NCI-H524 treated with DMSO at 0.1 percent for 48 hours (cell line): ENCODE results near the gene COPZ2.
"Not testable (repeated sequence)": the region's sequence is repeated elsewhere in the genome, so short reads cannot be mapped to it uniquely, and the experiment has no call there.

ENCODE experiments used
- DNase-seq: peaks from one replicate; lab custom pipeline; 2025; lab: John Stamatoyannopoulos, UW

Gene COPZ2

GRCh38 chr17:48055531-48056245 lies 18.1 kb upstream of the COPZ2 start:
- no peak for DNase-seq

GRCh38 chr17:48054238-48055185 lies 16.9 kb upstream of the COPZ2 start:
- DNase-seq, result peak; percentile 33

- no peak for DNase-seq
Measured at GRCh38 chr17:48053758-48054237, 16.2 kb upstream of the COPZ2 start.

- DNase-seq, result no peak
Measured at GRCh38 chr17:48052956-48053757, 15.6 kb upstream of the COPZ2 start.

- no peak for DNase-seq
Measured at GRCh38 chr17:48051706-48052486, 14.3 kb upstream of the COPZ2 start.

- DNase-seq, result no peak
Measured at GRCh38 chr17:48051283-48051682, 13.7 kb upstream of the COPZ2 start.

GRCh38 chr17:48048384-48049126 lies 11.0 kb upstream of the COPZ2 start:
- DNase-seq, result no peak

- DNase-seq, result peak; percentile 99
Measured at GRCh38 chr17:48047741-48048383, 10.3 kb upstream of the COPZ2 start, which contains the start of gene NFE2L1. Gene NFE2L1 (plus strand): TSS chr17:48048359. CDS start chr17:48051119, 2,760 bp downstream.

GRCh38 chr17:48047113-48047740 lies 9.6 kb upstream of the COPZ2 start:
- DNase-seq, result no peak

- DNase-seq, result no peak
Measured at GRCh38 chr17:48046296-48046695, 8.7 kb upstream of the COPZ2 start.

GRCh38 chr17:48045316-48046001 lies 7.9 kb upstream of the COPZ2 start:
- no peak for DNase-seq

- DNase-seq, result no peak
Measured at GRCh38 chr17:48044851-48045250, 7.3 kb upstream of the COPZ2 start.

- DNase-seq, result no peak
Measured at GRCh38 chr17:48043176-48043575, 5.6 kb upstream of the COPZ2 start.

- no peak for DNase-seq
Measured at GRCh38 chr17:48038687-48039086, 1.1 kb upstream of the COPZ2 start.

- no peak for DNase-seq
Measured at GRCh38 chr17:48037838-48038323, 284 bp upstream of the COPZ2 start.

GRCh38 chr17:48036693-48037035 lies 933 bp downstream of the COPZ2 start:
- no peak for DNase-seq

GRCh38 chr17:48034734-48035133 lies 2.9 kb downstream of the COPZ2 start:
- DNase-seq, result not testable (repeated sequence)

GRCh38 chr17:48031966-48032365 lies 5.6 kb downstream of the COPZ2 start:
- no peak for DNase-seq

GRCh38 chr17:48030531-48030930 lies 7.1 kb downstream of the COPZ2 start:
- DNase-seq, result no peak
